ENCODE results near the gene CCSAP.
"Not testable (repeated sequence)": the region's sequence is repeated elsewhere in the genome, so short reads cannot be mapped to it uniquely, and the experiment has no call there.

Gene CCSAP

GRCh38 chr1:229342656-229343569 lies at the start of gene CCSAP:
CCSAP (minus strand) TSS chr1:229343047; CDS start chr1:229342465, 582 bp downstream.
- DNase-seq, result peak; percentile 55

- no peak for DNase-seq
Observed at GRCh38 chr1:229390130-229390529, 47.3 kb upstream of the CCSAP start.

DNA sequence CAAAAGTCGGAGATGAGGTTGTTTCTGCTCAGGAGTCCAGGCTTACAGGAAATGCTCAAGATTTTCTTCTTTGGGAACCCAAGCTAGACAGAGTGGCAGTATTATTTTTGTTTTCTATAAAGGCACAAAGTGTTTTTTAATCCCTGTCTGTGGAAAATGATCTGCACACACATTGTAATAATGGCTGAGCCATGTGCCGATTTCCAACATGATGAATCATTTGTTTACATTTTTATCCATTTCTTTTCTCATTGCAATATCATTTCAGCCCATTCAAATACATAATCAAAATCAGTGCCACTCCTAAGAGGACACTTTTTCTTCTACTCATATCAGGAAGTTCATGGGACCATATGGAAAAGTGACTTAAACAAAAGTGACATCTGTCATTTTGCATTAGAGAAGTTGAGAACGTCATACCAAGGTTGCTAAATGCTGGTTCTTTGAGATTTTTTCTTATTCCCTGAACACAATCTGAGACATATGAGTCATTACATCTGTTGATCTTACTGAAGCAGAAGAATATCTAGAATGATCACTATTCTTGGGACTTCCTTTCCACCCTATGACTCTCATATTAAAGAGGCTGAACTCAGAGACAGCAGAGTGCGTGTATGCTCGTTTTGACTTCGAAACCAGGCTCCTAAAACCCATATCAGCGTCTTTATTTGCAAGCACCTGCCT lies 46.2 kb upstream of the CCSAP start:
- no peak for DNase-seq

DNA sequence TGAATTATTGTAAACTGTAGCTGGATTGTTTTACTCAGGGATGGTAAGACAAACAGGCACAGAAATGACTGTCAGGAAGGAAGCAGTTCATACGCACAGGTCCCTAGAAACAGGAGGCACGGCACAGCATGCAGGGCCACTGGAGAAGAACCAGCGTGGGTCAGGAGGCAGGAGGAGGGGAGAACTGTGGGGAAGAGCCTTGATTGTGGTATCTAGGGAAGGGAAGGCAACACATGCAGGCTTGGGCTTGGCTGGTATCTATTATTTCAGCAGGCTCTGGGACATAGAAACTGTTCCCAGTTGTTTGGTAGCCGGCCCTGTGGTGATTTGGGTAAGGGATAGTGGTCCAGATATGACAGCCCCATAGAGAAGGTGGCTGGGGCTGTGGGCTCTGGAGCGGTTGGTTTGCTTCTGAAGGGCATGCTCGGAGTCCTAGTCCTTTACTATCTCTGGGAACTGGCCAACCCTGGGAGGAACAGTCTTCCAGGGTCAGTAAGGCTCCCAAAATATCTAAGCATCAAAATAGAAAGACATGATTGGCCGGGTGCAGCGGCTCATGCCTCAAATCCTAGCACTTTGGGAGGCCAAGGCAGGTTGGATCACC lies 43.1 kb upstream of the CCSAP start:
- DNase-seq, result no peak

DNA sequence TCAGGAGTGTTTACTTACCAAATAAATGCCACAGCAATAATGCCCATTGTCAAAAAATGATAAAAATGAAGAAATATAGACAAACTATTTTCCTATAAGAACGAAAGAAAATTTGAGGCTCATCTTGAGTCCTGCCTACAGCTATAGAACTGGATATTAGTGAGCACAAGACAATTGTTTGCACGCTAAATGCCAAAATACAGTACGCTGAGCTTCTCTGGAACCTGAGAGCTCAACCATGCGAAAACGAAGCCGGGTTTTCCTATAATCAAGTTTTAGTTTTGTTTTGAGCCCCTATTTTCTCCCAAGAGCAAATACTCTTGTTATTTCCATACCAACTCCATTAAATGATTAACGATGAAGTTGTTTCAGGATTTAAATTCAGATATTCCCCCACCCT lies 42.0 kb upstream of the CCSAP start:
- DNase-seq, result no peak

DNA sequence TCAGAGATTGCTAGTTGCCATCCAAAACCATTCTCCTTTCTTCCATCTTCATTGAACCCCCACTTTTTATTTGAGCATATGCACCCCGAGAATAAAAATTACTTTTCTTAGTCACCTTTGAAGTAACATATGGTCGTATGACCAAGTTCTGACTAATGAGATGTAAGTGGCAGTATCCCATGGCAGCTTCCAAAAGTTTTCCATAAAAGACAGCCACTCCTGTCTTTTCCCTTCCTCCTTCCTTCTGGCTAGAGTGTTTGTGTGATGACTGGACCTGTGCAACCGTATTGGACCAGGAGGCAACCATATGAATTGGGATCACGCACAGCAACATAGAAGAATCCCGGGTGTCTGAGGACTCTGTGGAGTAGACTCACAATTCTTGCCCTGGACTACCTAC lies 41.1 kb upstream of the CCSAP start:
- DNase-seq, result no peak

DNA sequence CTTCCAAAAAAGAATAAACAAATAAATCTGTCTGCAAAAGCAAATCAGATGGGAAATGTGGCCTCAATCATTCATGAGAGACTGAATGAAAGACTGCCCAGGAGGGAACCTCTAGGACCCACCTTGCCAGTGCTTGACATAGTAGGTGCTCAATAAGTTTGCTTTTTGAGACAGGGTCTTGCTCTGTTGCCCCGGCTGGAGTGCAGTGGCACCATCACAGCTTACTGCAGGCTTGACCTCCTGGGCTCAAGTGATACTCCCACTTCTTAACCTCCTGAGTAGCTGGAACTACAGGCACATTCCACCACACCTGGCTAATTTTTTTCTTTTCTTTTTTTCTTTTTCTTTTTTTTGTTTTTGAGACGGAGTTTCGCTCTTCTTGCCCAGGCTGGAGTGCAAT lies 40.3 kb upstream of the CCSAP start:
- no peak for DNase-seq

- no peak for DNase-seq
Observed at GRCh38 chr1:229381234-229381633, 38.4 kb upstream of the CCSAP start.

- no peak for DNase-seq
Observed at GRCh38 chr1:229380536-229381160, 37.8 kb upstream of the CCSAP start.

GRCh38 chr1:229379846-229380245 lies 37.0 kb upstream of the CCSAP start:
- no peak for DNase-seq

DNA sequence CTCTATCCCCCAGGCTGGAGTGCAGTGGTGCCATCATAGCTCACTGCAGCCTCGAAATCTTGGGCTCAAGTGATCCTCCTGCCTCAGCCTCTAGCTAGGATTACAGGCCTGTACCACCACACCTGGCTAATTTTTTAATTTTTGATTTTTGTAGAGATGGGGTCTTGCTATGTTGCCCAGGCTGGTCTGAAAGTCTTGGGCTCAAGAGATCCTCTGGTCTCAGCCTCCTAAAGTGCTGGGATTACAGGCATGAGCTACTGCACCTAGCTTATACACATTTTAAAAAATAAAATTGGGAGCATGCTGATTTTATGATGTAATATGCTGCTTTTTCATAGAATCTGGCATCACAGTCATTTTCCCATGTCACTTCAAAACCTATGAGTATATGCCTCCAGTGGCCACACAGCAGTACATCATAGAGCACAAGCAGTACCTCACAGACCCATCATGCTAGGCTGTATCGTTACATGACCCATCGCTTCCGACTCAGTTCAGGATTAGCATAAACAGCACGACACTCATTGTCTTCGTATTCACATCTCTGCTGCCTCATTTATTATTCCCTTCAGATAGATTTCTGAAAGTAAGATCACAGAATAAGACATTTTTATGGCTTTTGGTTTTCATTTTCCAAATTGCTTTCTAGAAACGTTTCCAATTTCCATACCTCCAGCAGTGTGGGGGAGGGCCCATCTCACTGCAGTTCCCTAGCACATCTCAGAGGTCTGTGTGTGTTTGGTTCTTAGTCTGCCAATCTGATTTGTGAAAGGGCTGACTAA lies 35.9 kb upstream of the CCSAP start:
- DNase-seq, result no peak

DNA sequence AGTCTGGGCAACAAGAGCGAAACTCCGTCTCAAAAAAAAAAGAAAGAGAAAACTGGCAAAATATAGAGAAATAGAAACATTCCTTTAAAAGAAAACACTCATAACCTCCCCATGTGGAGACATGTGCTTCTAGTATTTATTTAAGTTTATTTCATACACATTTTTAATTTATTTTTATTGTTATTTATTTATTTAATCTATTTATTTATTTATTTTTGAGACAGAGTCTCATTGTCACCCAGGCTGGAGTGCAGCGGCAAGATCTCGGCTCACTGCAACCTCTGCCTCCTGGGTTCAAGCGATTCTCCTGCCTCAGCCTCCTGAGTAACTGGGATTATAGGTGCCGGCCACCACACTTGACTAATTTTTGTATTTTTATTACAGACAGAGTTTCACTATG lies 35.2 kb upstream of the CCSAP start:
- not testable (repeated sequence) for DNase-seq

GRCh38 chr1:229377429-229377828 lies 34.6 kb upstream of the CCSAP start:
- no peak for DNase-seq

- DNase-seq, result no peak
Observed at GRCh38 chr1:229376521-229376920, 33.7 kb upstream of the CCSAP start.

DNA sequence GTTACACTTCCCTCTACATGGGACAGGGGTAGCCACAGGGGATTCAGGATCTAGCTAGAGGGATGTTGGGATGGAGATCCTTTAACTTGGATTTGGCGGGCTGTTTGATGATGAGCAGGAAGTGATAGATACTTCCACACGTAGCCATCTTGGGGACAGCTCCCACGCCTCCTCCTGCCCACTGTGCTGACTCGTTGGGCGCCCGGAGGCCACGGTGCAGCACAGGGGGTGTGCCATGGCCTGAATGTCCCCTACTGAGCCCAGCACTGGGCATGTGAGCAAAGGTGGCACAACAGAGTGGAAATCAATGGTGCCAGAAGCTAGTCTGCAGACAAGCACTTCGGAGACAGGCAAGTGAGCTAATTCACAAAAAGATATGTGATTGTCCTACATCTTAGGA lies 31.6 kb upstream of the CCSAP start:
- DNase-seq, result no peak

GRCh38 chr1:229373395-229373794 lies 30.5 kb upstream of the CCSAP start:
- no peak for DNase-seq

DNA sequence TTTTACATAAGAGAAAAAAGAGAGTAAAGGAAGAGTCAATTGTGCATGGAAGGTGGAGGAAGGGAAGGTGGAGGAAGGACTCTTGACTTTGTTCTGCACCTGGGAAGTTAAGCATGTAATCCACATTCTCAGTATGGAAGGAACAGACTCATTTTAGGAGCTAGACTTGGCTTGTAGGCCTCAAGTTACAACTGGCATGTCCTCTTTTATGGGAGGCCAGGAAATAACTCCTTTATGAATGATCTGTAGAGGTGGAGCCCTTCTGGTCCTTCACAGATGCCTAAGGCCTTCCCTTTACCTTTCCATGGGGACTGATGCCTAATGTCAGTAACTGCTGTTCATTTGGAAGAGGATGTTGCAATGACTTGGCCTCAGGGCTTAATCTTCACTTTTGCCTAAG lies 29.4 kb upstream of the CCSAP start:
- no peak for DNase-seq

DNA sequence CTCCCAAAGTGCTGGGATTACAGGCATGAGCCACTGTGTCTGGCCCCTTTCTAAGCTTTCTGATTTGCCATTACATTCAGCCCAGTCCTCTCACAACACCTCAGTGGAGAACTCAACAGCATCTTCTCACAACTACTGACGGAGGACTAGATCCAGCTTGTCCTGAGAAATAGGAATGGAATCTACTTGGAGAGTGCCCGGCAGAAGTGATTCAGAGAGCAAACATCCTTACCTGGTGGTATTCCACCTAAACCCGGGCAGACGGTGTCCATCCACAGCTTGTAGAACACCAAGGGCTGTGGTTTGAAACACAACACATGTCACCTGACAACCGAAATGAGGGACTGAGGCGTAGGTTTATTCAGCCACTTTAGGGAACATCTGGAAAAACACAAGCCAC lies 28.8 kb upstream of the CCSAP start:
- DNase-seq, result no peak

DNA sequence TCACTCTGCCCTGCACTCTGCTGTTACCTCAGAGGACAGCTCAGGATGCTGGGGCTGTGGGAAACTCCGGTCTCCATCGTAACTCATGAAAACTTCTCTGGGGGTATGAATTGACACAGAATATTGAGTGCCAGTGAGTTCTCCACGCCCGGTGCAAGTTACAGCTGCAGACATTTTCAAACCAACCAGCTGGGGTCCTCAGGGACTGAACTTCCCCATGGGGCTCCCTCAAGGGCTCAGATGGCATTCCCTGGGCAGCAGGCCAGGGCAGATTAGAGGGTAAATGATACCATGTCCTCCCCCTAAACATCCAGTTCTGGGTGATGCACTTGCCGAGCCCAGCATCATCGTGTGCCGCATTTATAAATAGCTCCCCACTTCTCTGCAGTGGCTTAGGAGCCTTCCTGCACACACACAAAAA lies 27.8 kb upstream of the CCSAP start:
- no peak for DNase-seq

GRCh38 chr1:229368347-229368746 lies 25.5 kb upstream of the CCSAP start:
- no peak for DNase-seq

- no peak for DNase-seq
Observed at GRCh38 chr1:229365569-229365968, 22.7 kb upstream of the CCSAP start.
